Activated CD8-positive, alpha-beta memory T cell treated with anti-CD3 and anti-CD28 coated beads, Interleukin-2, amount 50 U/mL, for 24 hours (primary cell): ENCODE measurements around the gene DAB2IP.

Source experiments
- DNase-seq: peaks from one replicate; pipeline ENCODE4 v3.0.0-alpha.2; 2020; ENCODE audit errors: extremely low read depth

DAB2IP gene

GRCh38 chr9:121662891-121663580 lies 11.6 kb downstream of the DAB2IP start:
- no peak for DNase-seq

GRCh38 chr9:121663591-121663990 lies 12.2 kb downstream of the DAB2IP start:
- DNase-seq = no peak

- no peak for DNase-seq
Observed at GRCh38 chr9:121666294-121666693, 14.9 kb downstream of the DAB2IP start.

GRCh38 chr9:121667214-121667613 lies 15.8 kb downstream of the DAB2IP start:
- DNase-seq = no peak

GRCh38 chr9:121667890-121668289 lies 16.5 kb downstream of the DAB2IP start:
- DNase-seq = no peak

- DNase-seq = no peak
Observed at GRCh38 chr9:121670431-121670830, 19.0 kb downstream of the DAB2IP start.

- DNase-seq = no peak
Observed at GRCh38 chr9:121671612-121672155, 20.2 kb downstream of the DAB2IP start.

- no peak for DNase-seq
Observed at GRCh38 chr9:121672213-121672612, 20.8 kb downstream of the DAB2IP start.

- DNase-seq = no peak
Observed at GRCh38 chr9:121672986-121673385, 21.6 kb downstream of the DAB2IP start.

GRCh38 chr9:121673576-121673975 lies 22.1 kb downstream of the DAB2IP start:
- DNase-seq = no peak

GRCh38 chr9:121674017-121674416 lies 22.6 kb downstream of the DAB2IP start:
- DNase-seq = no peak

- no peak for DNase-seq
Observed at GRCh38 chr9:121674952-121675351, 23.5 kb downstream of the DAB2IP start.

- no peak for DNase-seq
Observed at GRCh38 chr9:121675381-121675780, 23.9 kb downstream of the DAB2IP start.

GRCh38 chr9:121675969-121676822 lies 24.8 kb downstream of the DAB2IP start:
- DNase-seq = no peak

- no peak for DNase-seq
Observed at GRCh38 chr9:121676926-121677325, 25.5 kb downstream of the DAB2IP start.

GRCh38 chr9:121678501-121679022 lies 27.1 kb downstream of the DAB2IP start:
- DNase-seq = no peak

GRCh38 chr9:121679901-121680635 lies 28.6 kb downstream of the DAB2IP start:
- DNase-seq = no peak

GRCh38 chr9:121681404-121681803 lies 30.0 kb downstream of the DAB2IP start:
- DNase-seq = no peak

GRCh38 chr9:121682201-121682600 lies 30.8 kb downstream of the DAB2IP start:
- no peak for DNase-seq

GRCh38 chr9:121682926-121683515 lies 31.6 kb downstream of the DAB2IP start:
- DNase-seq = no peak

GRCh38 chr9:121683652-121684051 lies 32.2 kb downstream of the DAB2IP start:
- DNase-seq = no peak
